H1 (cell line): ENCODE results near the gene CPTP. TPM values are rescaled to one million over a fixed set of nuclear protein-coding genes. Genes with fewer than 3 reads are reported as not detected.

Experiments
- BCL11A ChIP-seq, 2 experiments: IDR thresholded peaks; one replicate each; pipeline ENCODE4 v1.6.1; 2011; ENCODE audit warnings: low read depth in 2 of 2, low read length in 2 of 2, mild to moderate bottlenecking in 2 of 2
- BRCA1 ChIP-seq: IDR thresholded peaks from 2 replicates; pipeline ENCODE4 v1.6.1; 2012; ENCODE audit warnings: low read depth, low read length, improper control_type of control experiment
- E2F6 ChIP-seq: IDR thresholded peaks from 2 replicates; pipeline ENCODE4 v1.6.1; 2012; ENCODE audit warnings: inconsistent platforms
- EGR1 ChIP-seq: IDR thresholded peaks from 2 replicates; pipeline ENCODE4 v1.6.1; 2011; ENCODE audit warnings: low read depth, low read length, borderline replicate concordance
- EZH2 ChIP-seq: fragments of 200-600 bp; sonication (generic); IDR thresholded peaks from 2 replicates; pipeline ENCODE4 v1.7.1; 2012; ENCODE audit warnings: low read depth, mild to moderate bottlenecking, moderate library complexity, low read length, inconsistent platforms; ENCODE audit not compliant: severe bottlenecking
- GABPA ChIP-seq: IDR thresholded peaks from 2 replicates; pipeline ENCODE4 v1.6.1; 2011; ENCODE audit warnings: mild to moderate bottlenecking, low read length, moderate library complexity, borderline replicate concordance; ENCODE audit not compliant: insufficient read depth
- JUND ChIP-seq: IDR thresholded peaks from 2 replicates; pipeline ENCODE4 v1.6.1; 2011; ENCODE audit warnings: mild to moderate bottlenecking, improper control_type of control experiment, low read length
- SIN3A ChIP-seq, 2 experiments: IDR thresholded peaks in 1 of 2; conservative IDR thresholded peaks in 1 of 2; 2 replicates each; pipeline ENCODE4 v1.6.1; 2011 to 2012; ENCODE audit warnings: low read length in 2 of 2, improper control_type of control experiment in 1 of 2, low read depth in 1 of 2, mild to moderate bottlenecking in 1 of 2
- TAF1 ChIP-seq: IDR thresholded peaks from 2 replicates; pipeline ENCODE4 v1.6.1; 2011; ENCODE audit warnings: mild to moderate bottlenecking, low read depth, low read length
- polyA plus RNA-seq, 7 experiments: library from polyadenylated mRNA; depleted of rRNA in 3 of 7; stranded (reverse) in 5 of 7; unstranded in 2 of 7; fragments of >200 nt in 5 of 7; fragments of 200-250 nt in 2 of 7; gene quantifications; 1 replicate in 5 of 7; 2 replicates in 1 of 7; 4 replicates in 1 of 7; pipeline versions ENCODE4 v1.2.1 to v1.2.3, GENCODE V29; 2011 to 2013; ENCODE audit warnings: missing spikeins in 2 of 7, mixed read lengths in 2 of 7
- total RNA-seq: library from RNA; stranded (reverse); fragmentation: NEBNext Ultra II Directional; extraction: Animal tissue kit (Norgen Biotek cat#: 25700); gene quantifications from 2 replicates; pipeline ENCODE4 v1.2.1, GENCODE V29; 2021

CPTP gene
- total and polyA plus RNA-seq, 2 of the 8 experiments (the other 6 are each of a cell fraction or from before 2014, with no cell fraction given): 8.1 to 10.6 TPM

GRCh38 chr1:1318777-1319645 is 5.6 kb upstream of the CPTP start (continued):
- TF ChIP-seq E2F6 (no peak), EGR1 (no peak), BRCA1 (no peak), SIN3A (conservative IDR thresholded peaks at IDR 0.05 in 1 of 2, IDR thresholded peaks at IDR 0.05 in 1 of 2; ENCODE audit: low read depth in 1 of 2, low read length in 2 of 2) (no peak), BCL11A (IDR thresholded peaks at IDR 0.05; ENCODE audit: low read depth in 2 of 2, low read length in 2 of 2) (no peak), JUND (no peak), TAF1 (no peak), EZH2 (no peak), GABPA (no peak)
